A673 (cell line): ENCODE measurements around the gene F2RL2. TPM values are rescaled to one million over a fixed set of nuclear protein-coding genes. Genes with fewer than 3 reads are reported as not detected.

ENCODE experiments used
- BruUV-seq: library from RNA; stranded (reverse); fragments of 400-500 nt; replicated peaks from 2 replicates; lab custom pipeline; 2021; lab: Mats Ljungman, UMichigan
- CTCF ChIA-PET: fragments of 300-600 bp; sonication (Branson Sonifier 250); formaldehyde crosslinking; loops from one replicate; lab custom pipeline; 2022; ENCODE audit warnings: antibody characterized with exemption; lab: Charles Lee
- POLR2A ChIA-PET: fragments of 300-600 bp; sonication (Branson Sonifier 250); formaldehyde crosslinking; loops from one replicate; lab custom pipeline; 2022; ENCODE audit warnings: antibody characterized with exemption; ENCODE audit not compliant: low non-redundant PET; lab: Charles Lee
- DNase-seq: peaks from one replicate; pipeline ENCODE4 v3.0.0-alpha.2; 2015; ENCODE audit warnings: low spot score
- H3K27ac ChIP-seq: fragments of 200-600 bp; sonication (generic); 2 replicates; pipeline ENCODE4 v1.5.1; 2016; ENCODE audit warnings: mixed run types, low read depth, mild to moderate bottlenecking, mixed read lengths, antibody characterized with exemption, low read length; ENCODE audit not compliant: poor library complexity, severe bottlenecking
- H3K27me3 ChIP-seq: fragments of 200-600 bp; sonication (generic); replicated peaks from 2 replicates; pipeline ENCODE4 v1.6.1; 2017; ENCODE audit warnings: mixed run types, low read depth, mild to moderate bottlenecking, mixed read lengths, antibody characterized with exemption, low read length; ENCODE audit not compliant: insufficient read depth, poor library complexity
- H3K36me3 ChIP-seq: fragments of 200-600 bp; sonication (generic); 2 replicates; pipeline ENCODE4 v1.6.1; 2016; ENCODE audit warnings: mixed run types, mild to moderate bottlenecking, mixed read lengths, antibody characterized with exemption, low read length; ENCODE audit not compliant: insufficient read depth, poor library complexity, severe bottlenecking
- H3K4me1 ChIP-seq: fragments of 200-600 bp; sonication (generic); 2 replicates; pipeline ENCODE4 v1.6.1; 2017; ENCODE audit warnings: mixed run types, mild to moderate bottlenecking, mixed read lengths, antibody characterized with exemption, low read length; ENCODE audit not compliant: insufficient read depth, poor library complexity, severe bottlenecking
- H3K4me3 ChIP-seq: fragments of 200-600 bp; sonication (generic); 2 replicates; pipeline ENCODE4 v1.5.1; 2016; ENCODE audit warnings: low read depth, mixed run types, mild to moderate bottlenecking, mixed read lengths, low read length; ENCODE audit not compliant: poor library complexity, severe bottlenecking
- H3K9me3 ChIP-seq: fragments of 200-600 bp; sonication (generic); 2 replicates; pipeline ENCODE4 v1.6.1; 2016; ENCODE audit warnings: mixed run types, low read depth, mild to moderate bottlenecking, mixed read lengths, antibody characterized with exemption, low read length; ENCODE audit not compliant: poor library complexity, severe bottlenecking
- CTCF ChIP-seq: fragments of 300-800, 200-600 bp; sonication (generic); conservative IDR thresholded peaks from 2 replicates; pipeline ENCODE4 v1.5.1; 2017; ENCODE audit warnings: low read depth, mild to moderate bottlenecking, antibody characterized with exemption, low read length, moderate library complexity, mixed read lengths
- EZH2 ChIP-seq: fragments of 200-600 bp; sonication (generic); IDR thresholded peaks from 2 replicates; pipeline ENCODE4 v1.6.1; 2017; ENCODE audit warnings: borderline replicate concordance, low read depth, mild to moderate bottlenecking, mixed read lengths, antibody characterized with exemption, low read length; ENCODE audit not compliant: poor library complexity, severe bottlenecking
- intact Hi-C: fragments of 100-400 bp; cut with micrococcal nuclease; formaldehyde crosslinking; loops from one replicate; pipeline ENCODE4 v1.10.0; 2022; ENCODE audit not compliant: unreplicated experiment
- total RNA-seq: library from RNA; stranded (reverse); gene quantifications from 2 replicates; pipeline ENCODE4 v1.2.3, GENCODE V29; 2021

Gene F2RL2
- total RNA-seq, 1 experiment from 2014 or later = 14.4 TPM

- H3K27ac ChIP-seq = no peak overlapping the region
- DNase-seq = no peak
- H3K4me3 ChIP-seq = no peak overlapping the region
- BruUV-seq = no TSS peak
- peaks cover 14% of the 10 kb centered on the region for H3K36me3 ChIP-seq
- intact Hi-C loops = loop anchor here (5.0 kb wide), 1 partner anchor 65 kb away; no protein-coding TSS in a partner anchor
- no peak for TF ChIP-seq EZH2
- peaks cover 58% of the 10 kb centered on the region for H3K4me1 ChIP-seq
- ChIA-PET CTCF (no interaction called here), POLR2A (no interaction called here)
- H3K27me3 ChIP-seq = no peaks in the 10 kb centered on the region
- H3K9me3 ChIP-seq = no peaks in the 10 kb centered on the region
Measured at GRCh38 chr5:76617229-76617628, 6.0 kb downstream of the F2RL2 start.

- Histone ChIP-seq H3K4me1 (peaks cover 52% of the 10 kb centered on the region), H3K9me3 (no peaks in the 10 kb centered on the region), H3K27me3 (no peaks in the 10 kb centered on the region), H3K4me3 (no peak overlapping the region), H3K36me3 (peaks cover 14% of the 10 kb centered on the region), H3K27ac (peak overlapping the region; percentile 62)
- no peak for DNase-seq
- ChIA-PET POLR2A (no interaction called here), CTCF (interaction anchor here (0.6 to 1.3 kb wide), 4 partner anchors 15 to 98 kb away, joined by 3 to 4 read pairs (median 3); no protein-coding TSS in a partner anchor)
- intact Hi-C loops = loop anchor here (5.0 kb wide), 1 partner anchor 66 kb away; no protein-coding TSS in a partner anchor
- TF ChIP-seq CTCF (no peak), EZH2 (no peak)
- TSS peak; percentile 85 for BruUV-seq
Measured at GRCh38 chr5:76616206-76616605, 7.0 kb downstream of the F2RL2 start.

- intact Hi-C loops = loop anchor here (5.0 kb wide), 1 partner anchor 67 kb away; no protein-coding TSS in a partner anchor
- no peaks in the 10 kb centered on the region for H3K27me3 ChIP-seq
- H3K9me3 ChIP-seq = no peaks in the 10 kb centered on the region
- TF ChIP-seq EZH2 (no peak), CTCF (no peak)
- ChIA-PET CTCF (interaction anchor here (0.6 to 1.3 kb wide), 4 partner anchors 14 to 99 kb away, joined by 3 to 4 read pairs (median 3); no protein-coding TSS in a partner anchor), POLR2A (interaction anchor here (0.6 kb wide), 1 partner anchor 260 kb away, joined by 3 read pairs; no protein-coding TSS in a partner anchor)
- no peak overlapping the region for H3K4me3 ChIP-seq
- H3K36me3 ChIP-seq = peaks cover 14% of the 10 kb centered on the region
- peaks cover 48% of the 10 kb centered on the region for H3K4me1 ChIP-seq
- BruUV-seq = TSS peak; percentile 14
- peak; percentile 96 for DNase-seq
- peak overlapping the region; percentile 65 for H3K27ac ChIP-seq
Measured at GRCh38 chr5:76615759-76616158, 7.4 kb downstream of the F2RL2 start.

GRCh38 chr5:76612942-76613341 is 10.3 kb downstream of the F2RL2 start:
- intact Hi-C loops = no loop called here

More at GRCh38 chr5:76612942-76613341, 10.3 kb downstream of the F2RL2 start:
- POLR2A ChIA-PET = no interaction called here
- no peak overlapping the region for H3K4me3 ChIP-seq
- BruUV-seq = no TSS peak
- TF ChIP-seq EZH2 (no peak), CTCF (no peak)
- H3K27ac ChIP-seq = no peak overlapping the region
- CTCF ChIA-PET = no interaction called here
- peaks cover 10% of the 10 kb centered on the region for H3K36me3 ChIP-seq
- peaks cover 40% of the 10 kb centered on the region for H3K4me1 ChIP-seq
- H3K27me3 ChIP-seq = no peaks in the 10 kb centered on the region
- DNase-seq = no peak
- no peaks in the 10 kb centered on the region for H3K9me3 ChIP-seq
